ENCODE results near the gene NFATC1.

NFATC1 gene

DNA sequence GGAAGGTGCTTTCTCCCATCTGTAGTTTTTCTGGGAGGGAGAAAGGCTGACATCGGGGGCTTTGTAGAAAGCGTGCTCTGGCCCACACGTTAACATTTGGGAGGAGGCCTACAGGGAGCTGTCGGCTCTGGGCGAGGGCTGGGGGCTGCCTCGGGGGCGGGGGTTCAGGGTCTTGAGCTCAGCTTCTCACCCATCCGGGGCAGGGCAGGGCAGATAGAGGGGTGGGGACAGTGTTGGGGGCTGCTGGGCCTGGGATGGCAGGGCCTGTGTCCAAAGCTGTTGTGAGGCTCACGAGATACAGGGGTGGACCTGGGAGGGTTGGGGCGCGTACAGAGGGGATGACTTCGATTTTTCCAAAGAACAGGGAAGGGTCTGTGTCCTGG, 27.0 kb downstream of the NFATC1 start:
- H3K4me3 Mint-ChIP-seq: no peak overlapping the region

DNA sequence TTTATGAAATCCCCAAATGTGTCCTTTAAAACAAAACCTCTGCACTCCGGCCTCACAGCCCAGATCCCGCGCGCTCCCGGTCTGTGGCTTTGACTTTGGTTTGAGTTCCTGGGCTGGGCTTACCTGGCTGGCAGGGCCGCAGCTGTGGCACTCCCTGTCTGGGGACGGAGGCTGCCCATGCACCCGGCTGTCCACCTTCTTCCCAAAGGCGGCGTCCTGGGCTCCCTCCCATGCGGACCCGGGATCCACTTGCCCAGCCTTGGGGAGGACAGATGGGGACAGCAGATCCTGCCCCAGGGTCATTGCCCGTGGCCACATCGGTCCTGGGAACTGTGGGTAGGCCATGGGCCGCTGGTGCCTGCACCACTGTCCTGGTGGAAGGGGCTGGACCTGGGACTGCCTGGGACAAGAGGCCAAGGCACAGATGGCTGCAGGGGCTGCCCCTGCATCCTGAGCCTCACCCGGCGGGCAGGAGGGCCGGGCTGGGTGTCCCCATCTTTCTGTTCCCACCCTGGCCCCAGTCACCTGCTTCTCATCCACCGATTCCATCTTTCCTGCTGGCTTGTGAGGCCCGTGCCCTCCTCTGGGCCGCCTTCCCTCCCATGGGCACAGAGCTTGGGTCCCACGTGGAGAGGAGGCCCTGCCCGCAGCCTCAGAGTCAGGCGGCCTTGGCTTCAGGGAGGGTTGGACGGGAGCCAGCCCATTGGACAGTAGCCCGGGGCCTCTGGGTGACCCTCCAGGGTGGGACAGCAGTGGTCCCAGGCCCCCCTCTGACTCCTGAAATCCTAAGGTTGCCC, 27.7 kb downstream of the NFATC1 start:
- H3K27me3 Mint-ChIP-seq: no peaks in the 10 kb centered on the region
- intact Hi-C loops (cut with micrococcal nuclease): no loop called here
- H3K27ac Mint-ChIP-seq: no peak overlapping the region
- no peak overlapping the region for H3K4me3 Mint-ChIP-seq
- peaks cover 26% of the 10 kb centered on the region for H3K4me1 Mint-ChIP-seq (ENCODE audit: low read depth)
- H3K36me3 Mint-ChIP-seq (ENCODE audit: low read depth): peaks cover 64% of the 10 kb centered on the region
- no peaks in the 10 kb centered on the region for H3K9me3 Mint-ChIP-seq

More for the DNA sequence above, 27.0 kb downstream of the NFATC1 start:
- Mint-ChIP-seq H3K36me3 (ENCODE audit: low read depth) (peaks cover 70% of the 10 kb centered on the region), H3K27me3 (no peaks in the 10 kb centered on the region), H3K9me3 (no peaks in the 10 kb centered on the region), H3K4me1 (ENCODE audit: low read depth) (peaks cover 26% of the 10 kb centered on the region), H3K27ac (no peak overlapping the region)
- intact Hi-C loops (cut with micrococcal nuclease): no loop called here

DNA sequence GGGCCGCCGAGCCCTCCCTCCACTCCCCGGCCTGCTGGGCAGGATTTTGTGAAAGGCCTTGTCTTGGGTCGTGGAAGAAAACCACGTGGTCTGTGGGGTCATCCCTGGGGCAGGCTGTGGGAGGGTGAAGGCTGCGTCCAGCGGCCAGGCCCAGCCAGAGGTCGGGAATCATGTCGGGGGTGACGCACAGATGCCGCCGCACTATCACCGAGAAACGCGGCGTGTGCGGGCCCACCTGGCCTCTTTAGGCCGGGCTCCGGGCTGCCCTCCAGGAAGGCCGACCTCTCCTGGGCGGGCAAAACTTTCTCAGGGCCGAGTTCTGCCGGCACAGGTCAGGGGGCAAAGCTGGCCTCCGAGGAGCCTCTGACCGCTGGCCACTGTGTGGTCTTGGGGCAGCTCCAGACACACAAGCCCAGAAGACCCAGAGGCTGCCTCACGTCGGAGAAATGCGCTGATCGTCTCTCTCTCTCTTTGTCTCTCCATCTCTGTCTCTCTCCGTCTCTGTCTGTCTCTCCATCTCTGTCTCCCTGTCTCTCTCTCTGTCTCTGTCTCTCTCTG, 28.4 kb downstream of the NFATC1 start:
- no peaks in the 10 kb centered on the region for H3K9me3 Mint-ChIP-seq
- H3K36me3 Mint-ChIP-seq (ENCODE audit: low read depth): peaks cover 60% of the 10 kb centered on the region
- intact Hi-C loops (cut with micrococcal nuclease): no loop called here
- H3K4me1 Mint-ChIP-seq (ENCODE audit: low read depth): peaks cover 26% of the 10 kb centered on the region
- H3K27me3 Mint-ChIP-seq: no peaks in the 10 kb centered on the region
- H3K27ac Mint-ChIP-seq: no peak overlapping the region
- no peak overlapping the region for H3K4me3 Mint-ChIP-seq

DNA sequence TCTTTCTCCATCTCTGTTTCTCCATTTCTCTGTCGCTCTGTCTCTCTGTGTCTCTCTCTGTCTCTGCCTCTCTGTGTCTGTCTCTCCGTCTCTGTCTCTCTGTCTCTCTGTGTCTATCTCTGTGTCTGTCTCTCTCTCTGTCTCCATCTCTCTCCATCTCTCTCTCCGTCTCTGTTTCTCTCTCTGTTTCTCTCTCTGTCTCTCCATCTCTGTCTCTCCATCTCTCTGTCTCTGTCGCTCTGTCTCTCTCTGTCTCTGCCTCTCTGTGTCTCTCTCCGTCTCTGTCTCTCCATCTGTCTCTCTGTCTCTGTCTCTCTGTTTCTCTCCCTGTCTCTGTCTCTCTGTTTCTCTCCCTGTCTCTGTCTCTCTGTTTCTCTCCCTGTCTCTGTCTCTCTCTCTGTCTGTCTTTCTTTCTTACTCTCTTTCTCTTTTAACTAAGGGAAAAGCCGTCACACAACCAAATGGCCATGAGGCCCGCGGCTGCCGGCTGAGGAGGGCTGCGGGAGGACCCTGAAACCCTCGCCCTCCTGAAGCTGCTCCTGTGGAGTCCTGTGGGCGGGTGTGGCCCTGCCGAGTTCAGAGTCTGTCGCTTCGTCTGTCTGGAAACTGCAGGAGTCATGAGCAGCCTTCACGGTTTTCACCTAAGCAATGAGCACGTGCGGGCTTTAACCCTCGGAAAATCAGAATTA, 29.3 kb downstream of the NFATC1 start:
- no peaks in the 10 kb centered on the region for H3K27me3 Mint-ChIP-seq
- no peaks in the 10 kb centered on the region for H3K9me3 Mint-ChIP-seq
- no peak overlapping the region for H3K4me3 Mint-ChIP-seq
- peaks cover 60% of the 10 kb centered on the region for H3K36me3 Mint-ChIP-seq (ENCODE audit: low read depth)
- peak overlapping the region; percentile 1 for H3K27ac Mint-ChIP-seq
- intact Hi-C loops (cut with micrococcal nuclease): no loop called here
- peaks cover 33% of the 10 kb centered on the region for H3K4me1 Mint-ChIP-seq (ENCODE audit: low read depth)

DNA sequence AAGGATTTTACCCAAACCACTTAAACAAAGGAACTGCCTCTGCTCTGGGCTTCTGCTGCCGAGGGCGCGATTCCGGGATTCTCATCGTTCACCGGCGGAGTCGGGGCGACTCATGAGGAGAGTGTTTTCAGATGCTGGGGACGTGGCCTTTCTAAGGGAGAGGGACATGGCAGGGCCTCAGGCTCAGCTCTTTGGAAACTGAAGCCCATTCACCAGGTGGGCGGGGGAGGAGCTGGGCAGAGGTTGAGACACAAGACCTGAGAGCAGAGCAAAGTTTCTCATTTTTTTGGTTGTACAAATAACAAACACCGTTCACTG, 29.8 kb downstream of the NFATC1 start:
- Mint-ChIP-seq H3K27me3 (no peaks in the 10 kb centered on the region), H3K27ac (no peak overlapping the region), H3K4me1 (ENCODE audit: low read depth) (peaks cover 30% of the 10 kb centered on the region), H3K9me3 (no peaks in the 10 kb centered on the region), H3K4me3 (no peak overlapping the region), H3K36me3 (ENCODE audit: low read depth) (peaks cover 55% of the 10 kb centered on the region)
- intact Hi-C loops (cut with micrococcal nuclease): no loop called here

DNA sequence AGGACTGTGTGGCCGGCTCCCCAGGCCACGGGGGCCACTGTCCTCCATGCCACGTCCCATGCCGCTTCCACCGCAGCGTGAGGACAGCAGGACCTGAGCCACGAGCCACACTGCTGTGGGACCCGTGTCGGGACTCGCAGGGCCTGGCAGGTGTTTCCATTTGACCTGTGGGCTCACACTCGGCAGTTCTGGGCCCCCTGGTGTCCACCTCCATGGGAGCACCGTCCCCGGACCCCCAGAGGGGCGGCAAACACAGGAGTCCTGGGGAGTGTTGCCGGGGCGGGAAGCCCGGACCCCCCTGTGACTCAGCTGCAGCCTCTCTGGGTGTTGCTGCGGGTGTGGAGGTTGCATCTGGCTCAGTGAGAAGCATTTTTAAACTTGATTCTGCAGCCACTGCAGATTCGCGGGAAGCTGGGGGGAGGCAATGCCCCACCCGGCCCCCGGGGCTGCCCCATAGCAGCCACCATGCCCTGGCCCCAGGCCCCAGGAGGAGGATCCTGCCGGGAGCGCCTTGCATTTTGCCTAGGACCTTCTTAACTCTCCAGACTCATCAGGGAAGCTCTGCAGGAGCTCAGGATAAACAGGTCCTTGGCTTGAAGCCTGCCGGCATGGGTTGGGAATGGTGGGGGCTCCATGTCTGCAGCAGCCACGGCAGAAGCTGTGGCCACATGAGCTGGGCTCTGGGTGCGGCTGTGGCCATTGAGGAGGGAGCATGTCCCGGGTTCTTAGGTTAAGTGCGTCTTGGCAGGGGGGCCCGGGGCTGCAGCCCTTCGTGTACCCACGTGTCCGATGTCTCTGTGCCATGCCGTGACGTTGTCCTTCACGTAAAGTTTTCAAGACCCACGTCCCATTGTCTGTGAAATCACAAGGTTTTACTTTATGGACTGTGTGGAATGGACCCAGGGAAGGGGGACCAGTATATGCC, 30.9 kb downstream of the NFATC1 start:
- no peaks in the 10 kb centered on the region for H3K9me3 Mint-ChIP-seq
- H3K4me1 Mint-ChIP-seq (ENCODE audit: low read depth): peaks cover 21% of the 10 kb centered on the region
- intact Hi-C loops (cut with micrococcal nuclease): no loop called here
- no peaks in the 10 kb centered on the region for H3K27me3 Mint-ChIP-seq
- peaks cover 54% of the 10 kb centered on the region for H3K36me3 Mint-ChIP-seq (ENCODE audit: low read depth)
- no peak overlapping the region for H3K4me3 Mint-ChIP-seq
- H3K27ac Mint-ChIP-seq: no peak overlapping the region

DNA sequence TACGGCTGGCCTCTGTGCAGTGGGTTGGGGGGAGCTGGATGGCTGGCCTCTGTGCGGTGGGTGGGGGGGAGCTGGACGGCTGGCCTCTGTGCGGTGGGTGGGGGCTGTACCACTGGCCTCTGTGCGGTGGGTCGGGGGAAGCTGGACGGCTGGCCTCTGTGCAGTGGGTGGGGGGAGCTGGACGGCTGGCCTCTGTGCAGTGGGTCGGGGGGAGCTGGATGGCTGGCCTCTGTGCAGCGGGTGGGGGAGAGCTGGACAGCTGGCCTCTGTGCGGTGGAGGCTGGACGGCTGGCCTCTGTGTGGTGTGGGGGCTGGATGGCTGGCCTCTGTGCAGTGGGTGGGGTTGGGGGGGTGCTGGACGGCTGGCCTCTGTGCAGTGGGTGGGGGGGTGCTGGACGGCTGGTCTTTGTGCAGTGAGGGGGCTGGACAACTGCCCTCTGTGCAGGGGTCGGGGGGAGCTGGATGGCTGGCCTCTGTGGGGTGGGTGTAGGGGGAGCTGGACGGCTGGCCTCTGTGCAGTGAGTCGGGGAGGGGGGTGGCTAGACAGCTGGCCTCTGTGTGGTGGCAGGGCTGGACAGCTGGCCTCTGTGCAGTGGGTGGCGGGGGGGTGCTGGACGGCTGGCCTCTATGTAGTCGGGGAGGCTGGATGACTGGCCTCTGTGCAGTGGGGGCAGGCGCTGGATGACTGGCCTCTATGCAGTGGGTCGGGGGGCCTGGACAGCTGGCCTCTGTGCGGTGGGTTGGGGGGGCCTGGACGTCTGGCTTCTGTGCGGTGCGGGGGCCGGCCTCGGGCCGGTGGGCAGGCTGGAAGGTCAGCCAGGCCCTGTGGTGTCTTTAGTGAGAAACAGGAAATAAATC, 31.9 kb downstream of the NFATC1 start:
- Mint-ChIP-seq H3K36me3 (ENCODE audit: low read depth) (peaks cover 56% of the 10 kb centered on the region), H3K27ac (no peak overlapping the region), H3K9me3 (no peaks in the 10 kb centered on the region), H3K27me3 (no peaks in the 10 kb centered on the region), H3K4me3 (no peak overlapping the region), H3K4me1 (ENCODE audit: low read depth) (peaks cover 18% of the 10 kb centered on the region)
- intact Hi-C loops (cut with micrococcal nuclease): no loop called here

DNA sequence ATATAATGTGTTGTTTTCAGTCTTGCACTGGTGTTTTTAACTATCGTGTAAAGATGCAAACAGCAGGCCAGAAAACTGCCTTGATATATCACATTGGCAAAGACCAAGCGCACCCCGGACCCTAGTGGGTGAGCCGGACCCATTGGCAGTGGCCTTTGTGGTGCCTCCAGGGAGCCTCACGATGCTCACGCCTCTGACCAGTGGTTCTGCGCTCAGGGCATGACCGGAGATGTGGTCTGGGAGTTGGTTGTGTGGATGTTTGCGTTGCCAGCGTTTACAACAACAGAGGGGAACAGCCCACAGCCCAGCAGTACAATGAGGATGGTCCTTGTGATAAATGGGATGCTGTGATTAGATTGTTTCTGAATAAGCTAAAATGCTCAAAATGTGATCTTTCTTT, 32.6 kb downstream of the NFATC1 start:
- H3K27ac Mint-ChIP-seq: no peak overlapping the region
- H3K4me3 Mint-ChIP-seq: no peak overlapping the region

DNA sequence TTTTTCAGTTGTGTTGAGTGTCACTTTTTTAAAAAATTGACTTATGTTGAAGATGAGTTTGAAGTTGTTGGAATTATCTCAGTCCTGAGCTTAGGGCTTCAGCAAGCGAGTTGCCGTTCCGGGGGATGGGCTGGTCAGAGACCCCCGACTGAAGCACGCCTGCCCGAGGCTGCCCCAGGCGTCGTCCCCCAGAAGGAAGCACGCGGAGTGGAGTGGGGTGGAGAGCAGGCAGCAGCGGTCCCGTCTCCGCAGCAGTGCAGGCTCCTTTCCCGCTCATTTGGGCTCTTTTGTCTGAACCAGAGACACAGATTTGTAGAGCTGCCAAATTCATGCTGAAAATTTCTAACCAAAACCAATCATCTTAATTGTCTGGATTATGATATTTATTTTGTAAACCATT, 33.7 kb downstream of the NFATC1 start:
- Mint-ChIP-seq H3K4me1 (ENCODE audit: low read depth) (peaks cover 17% of the 10 kb centered on the region), H3K9me3 (no peaks in the 10 kb centered on the region), H3K27ac (no peak overlapping the region), H3K27me3 (no peaks in the 10 kb centered on the region), H3K4me3 (no peak overlapping the region), H3K36me3 (ENCODE audit: low read depth) (peaks cover 70% of the 10 kb centered on the region)
- intact Hi-C loops (cut with micrococcal nuclease): no loop called here

More for the DNA sequence above, 32.6 kb downstream of the NFATC1 start:
- H3K9me3 Mint-ChIP-seq: no peaks in the 10 kb centered on the region
- intact Hi-C loops (cut with micrococcal nuclease): no loop called here
- H3K36me3 Mint-ChIP-seq (ENCODE audit: low read depth): peaks cover 63% of the 10 kb centered on the region
- H3K4me1 Mint-ChIP-seq (ENCODE audit: low read depth): peaks cover 18% of the 10 kb centered on the region
- no peaks in the 10 kb centered on the region for H3K27me3 Mint-ChIP-seq

DNA sequence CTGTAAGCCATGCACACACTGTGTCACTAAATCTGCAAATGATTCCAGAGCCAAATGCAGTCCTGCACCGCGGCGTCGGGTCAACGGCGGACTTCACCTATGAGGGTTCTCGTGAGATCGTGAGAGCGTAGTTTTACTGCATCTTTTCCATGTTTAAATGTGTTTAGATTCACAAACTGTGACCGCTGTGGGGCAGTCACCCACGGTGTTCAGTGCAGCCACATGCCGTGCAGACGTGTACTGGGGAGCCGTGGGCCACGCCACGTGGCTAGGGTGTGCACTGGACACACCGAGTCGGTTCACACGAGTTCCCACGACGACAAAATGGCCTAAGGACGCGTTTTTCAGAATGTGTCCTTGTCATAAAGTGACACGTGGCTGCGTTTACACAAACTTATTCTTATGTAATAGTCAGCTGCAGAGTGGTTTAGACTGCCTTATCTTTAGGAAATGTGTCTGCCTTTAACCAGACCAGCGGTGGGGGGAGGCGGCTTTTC, 34.1 kb downstream of the NFATC1 start:
- Mint-ChIP-seq H3K9me3 (no peaks in the 10 kb centered on the region), H3K36me3 (ENCODE audit: low read depth) (peaks cover 70% of the 10 kb centered on the region), H3K4me1 (ENCODE audit: low read depth) (peaks cover 12% of the 10 kb centered on the region), H3K27me3 (no peaks in the 10 kb centered on the region), H3K4me3 (no peak overlapping the region), H3K27ac (no peak overlapping the region)
- intact Hi-C loops (cut with micrococcal nuclease): no loop called here

DNA sequence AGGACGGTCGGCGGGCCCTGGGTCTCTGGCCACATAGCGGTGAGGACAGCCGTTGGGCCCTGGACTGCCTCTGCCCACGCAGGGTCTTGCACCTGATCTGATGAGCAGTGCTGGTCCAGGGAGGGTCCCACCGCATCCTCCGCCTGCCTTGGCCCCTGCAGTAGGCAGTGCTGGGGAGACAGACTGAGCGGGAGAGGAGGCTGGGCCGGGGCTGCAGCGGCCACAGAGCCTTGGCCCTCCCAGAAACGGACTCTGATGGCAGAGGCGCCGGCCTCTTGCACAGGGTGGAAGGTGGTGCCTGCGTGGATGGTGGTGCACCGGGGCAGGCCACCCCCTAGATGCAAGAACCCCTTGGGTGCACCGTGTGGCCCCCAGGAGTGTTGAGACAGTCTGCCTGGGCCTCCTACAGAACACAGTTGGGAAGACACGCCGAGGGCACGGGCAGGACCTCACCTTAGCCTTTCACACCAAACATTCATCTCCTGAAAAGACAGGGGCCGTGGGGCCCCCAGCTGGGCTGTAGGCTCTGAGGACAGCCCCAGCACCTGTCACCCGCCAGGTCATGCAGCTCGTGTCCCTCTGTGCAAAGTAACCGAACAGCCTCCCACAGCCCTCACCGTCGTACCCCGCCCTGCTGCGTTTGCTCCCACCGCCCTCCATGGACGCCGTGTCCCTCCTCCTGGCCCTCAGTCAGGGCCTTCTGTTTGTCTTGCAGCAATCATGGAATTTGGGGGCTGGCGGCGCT, 36.8 kb downstream of the NFATC1 start:
- no peak overlapping the region for H3K27ac Mint-ChIP-seq
- H3K36me3 Mint-ChIP-seq (ENCODE audit: low read depth): peaks cover 80% of the 10 kb centered on the region
- H3K27me3 Mint-ChIP-seq: no peaks in the 10 kb centered on the region
- H3K4me1 Mint-ChIP-seq (ENCODE audit: low read depth): peaks cover 8% of the 10 kb centered on the region
- intact Hi-C loops (cut with micrococcal nuclease): no loop called here
- no peak overlapping the region for H3K4me3 Mint-ChIP-seq
- no peaks in the 10 kb centered on the region for H3K9me3 Mint-ChIP-seq

DNA sequence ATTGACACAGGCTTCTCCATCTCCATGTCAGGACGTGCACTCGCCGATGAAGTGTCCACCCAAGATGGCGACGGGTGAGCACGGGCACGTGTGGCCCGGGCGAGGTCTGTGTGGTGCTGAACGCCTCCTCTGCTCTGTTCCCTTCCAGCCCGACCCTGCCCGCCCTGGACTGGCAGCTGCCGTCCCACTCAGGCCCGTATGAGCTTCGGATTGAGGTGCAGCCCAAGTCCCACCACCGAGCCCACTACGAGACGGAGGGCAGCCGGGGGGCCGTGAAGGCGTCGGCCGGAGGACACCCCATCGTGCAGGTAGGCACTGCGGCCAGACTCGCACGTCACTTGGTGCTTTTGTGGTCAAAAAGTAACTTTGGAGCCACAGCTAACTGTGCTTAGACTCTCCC, 37.7 kb downstream of the NFATC1 start:
- Mint-ChIP-seq H3K9me3 (no peaks in the 10 kb centered on the region), H3K27ac (no peak overlapping the region), H3K4me1 (ENCODE audit: low read depth) (peaks cover 11% of the 10 kb centered on the region), H3K27me3 (no peaks in the 10 kb centered on the region), H3K4me3 (no peak overlapping the region), H3K36me3 (ENCODE audit: low read depth) (peaks cover 88% of the 10 kb centered on the region)
- intact Hi-C loops (cut with micrococcal nuclease): no loop called here

Measured in dendritic cell treated with granulocyte-macrophage colony-stimulating factor and Interleukin-4, amounts not matched to agents 40 ng/mL and 50 ng/mL, for 4 days (primary cell).